Embryonic facial prominence (tissue), 1 donor: ENCODE measurements around the gene TSGA10IP.
A peak's percentile ranks its signal among the peaks of the same experiment; 100 is the strongest.

Source experiments
- DNase-seq: peaks from one replicate; pipeline ENCODE4 v3.0.0-alpha.2; 2016; ENCODE audit errors: extremely low spot score

The TSGA10IP gene

GRCh38 chr11:65917434-65918210 lies 27.7 kb upstream of the TSGA10IP start:
- no peak for DNase-seq

- no peak for DNase-seq
These were observed 26.8 kb upstream of the TSGA10IP start, which contains the start of gene C11orf68 for GRCh38 chr11:65918211-65919140. Gene C11orf68 (minus strand): TSS chr11:65919062. CDS start chr11:65919031, 31 bp downstream.

DNA sequence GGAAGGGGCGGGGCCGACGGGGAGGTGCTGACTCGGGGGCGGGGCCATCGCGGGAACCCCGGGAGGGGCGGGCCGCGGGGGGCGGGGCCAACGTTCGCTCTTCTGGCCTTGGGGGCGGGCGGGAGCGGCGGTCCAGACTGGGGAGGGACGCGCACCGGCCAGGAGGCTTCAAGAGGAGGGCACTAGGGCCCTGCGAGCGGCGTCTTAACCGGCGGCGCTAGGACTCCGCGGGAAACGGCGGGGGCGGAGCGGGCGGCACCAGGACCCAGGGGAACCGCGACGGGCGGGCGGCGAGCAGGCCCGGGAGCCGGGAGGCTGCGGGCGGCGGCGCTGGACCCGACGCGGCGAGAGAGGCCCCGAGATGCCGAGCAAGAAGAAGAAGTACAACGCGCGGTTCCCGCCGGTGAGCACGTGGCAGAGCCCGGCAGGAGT lies 26.1 kb upstream of the TSGA10IP start, which contains the start of gene DRAP1:
Gene DRAP1, plus strand, starts transcription at position 286 of the 432 bp plus-strand sequence. Its CDS starts 76 bp downstream, at position 362.
- DNase-seq: peak; percentile 99

DNA sequence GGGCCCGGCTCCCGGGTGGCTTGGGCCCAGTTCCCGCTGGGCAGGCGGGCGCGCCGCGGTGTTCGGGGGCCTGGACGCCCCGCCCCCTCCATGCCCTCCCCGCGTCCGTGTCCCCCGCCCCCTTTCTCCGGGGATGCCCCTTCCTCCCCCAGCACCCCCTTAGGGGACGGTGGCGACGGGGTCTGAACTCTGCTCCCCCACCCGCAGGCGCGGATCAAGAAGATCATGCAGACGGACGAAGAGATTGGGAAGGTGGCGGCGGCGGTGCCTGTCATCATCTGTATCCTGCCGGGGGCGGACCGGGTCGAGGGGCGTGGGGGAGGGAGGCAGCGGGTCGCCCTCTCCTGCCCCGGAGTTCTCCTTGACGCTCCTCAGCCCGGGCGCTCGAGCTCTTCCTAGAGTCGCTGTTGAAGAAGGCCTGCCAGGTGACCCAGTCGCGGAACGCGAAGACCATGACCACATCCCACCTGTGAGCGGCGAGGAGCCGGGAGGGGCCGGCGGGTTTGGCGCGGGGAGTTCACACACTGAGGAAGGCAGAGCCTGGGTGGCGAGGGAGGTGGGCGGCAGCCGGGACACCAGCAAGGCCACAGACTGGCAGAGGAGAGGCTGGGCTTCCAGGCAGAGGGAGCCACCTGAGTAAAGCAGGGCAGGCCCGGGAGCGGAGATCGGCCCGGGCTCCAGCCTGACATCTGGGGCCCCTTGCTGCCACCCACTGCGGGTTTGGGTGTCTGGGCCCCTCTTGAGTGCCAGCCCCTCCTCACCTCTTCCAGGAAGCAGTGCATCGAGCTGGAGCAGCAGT lies 25.5 kb upstream of the TSGA10IP start:
- no peak for DNase-seq

GRCh38 chr11:65920372-65920802 lies 24.9 kb upstream of the TSGA10IP start:
- no peak for DNase-seq

DNA sequence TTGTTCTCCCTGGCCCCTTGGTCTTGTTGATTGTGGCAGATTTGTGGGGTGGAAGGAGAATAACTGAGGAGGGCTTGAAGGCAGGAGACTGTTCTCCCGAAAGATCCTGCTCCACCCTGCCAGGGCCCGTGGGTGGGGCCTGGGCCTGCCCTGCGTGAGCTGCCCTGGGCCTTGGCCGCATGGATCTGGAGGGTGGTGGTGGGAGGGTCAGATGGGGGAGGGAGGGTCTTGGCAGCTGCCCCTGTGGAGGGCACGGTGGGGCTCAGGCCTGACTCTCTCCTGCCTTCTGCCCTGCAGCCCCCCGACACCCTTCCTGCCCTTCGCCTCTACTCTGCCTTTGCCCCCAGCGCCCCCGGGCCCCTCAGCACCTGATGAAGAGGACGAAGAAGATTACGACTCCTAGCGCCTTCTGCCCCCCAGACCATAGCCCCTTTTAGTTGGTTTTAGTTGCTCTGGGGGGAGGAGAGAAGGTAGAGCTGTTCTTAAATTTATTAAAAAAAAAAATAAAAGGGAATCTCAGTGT lies 24.2 kb upstream of the TSGA10IP start:
- no peak for DNase-seq

GRCh38 chr11:65921876-65922275 lies 23.4 kb upstream of the TSGA10IP start:
- DNase-seq: no peak

GRCh38 chr11:65922565-65922964 lies 22.7 kb upstream of the TSGA10IP start:
- no peak for DNase-seq

- no peak for DNase-seq
These were observed 19.9 kb upstream of the TSGA10IP start for GRCh38 chr11:65925397-65925796.

GRCh38 chr11:65927904-65928397 lies 17.3 kb upstream of the TSGA10IP start:
- DNase-seq: no peak

- no peak for DNase-seq
These were observed 16.6 kb upstream of the TSGA10IP start for GRCh38 chr11:65928667-65929066.

GRCh38 chr11:65931773-65932557 lies 13.3 kb upstream of the TSGA10IP start:
- no peak for DNase-seq

DNA sequence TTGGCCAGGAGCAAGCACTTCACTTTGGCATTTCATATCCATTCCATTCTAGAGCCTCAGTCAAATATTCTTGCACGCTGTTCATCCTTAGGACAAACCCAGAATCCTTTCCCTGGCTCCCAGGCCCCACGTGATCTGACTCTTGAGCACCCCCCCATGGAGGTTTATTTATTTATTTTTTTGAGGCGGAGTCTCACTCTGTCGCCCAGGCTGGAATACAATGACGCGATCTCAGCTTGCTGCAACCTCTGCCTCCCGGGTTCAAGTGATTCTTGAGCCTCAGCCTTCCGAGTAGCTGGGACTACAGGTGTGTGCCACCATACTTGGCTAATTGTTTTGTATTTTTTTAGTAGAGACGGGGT lies 12.7 kb upstream of the TSGA10IP start:
- no peak for DNase-seq

- no peak for DNase-seq
These were observed 11.3 kb upstream of the TSGA10IP start for GRCh38 chr11:65934014-65934413.

- no peak for DNase-seq
These were observed 7.5 kb upstream of the TSGA10IP start for GRCh38 chr11:65937766-65938165.

- no peak for DNase-seq
These were observed 3.5 kb upstream of the TSGA10IP start for GRCh38 chr11:65941720-65942310.

DNA sequence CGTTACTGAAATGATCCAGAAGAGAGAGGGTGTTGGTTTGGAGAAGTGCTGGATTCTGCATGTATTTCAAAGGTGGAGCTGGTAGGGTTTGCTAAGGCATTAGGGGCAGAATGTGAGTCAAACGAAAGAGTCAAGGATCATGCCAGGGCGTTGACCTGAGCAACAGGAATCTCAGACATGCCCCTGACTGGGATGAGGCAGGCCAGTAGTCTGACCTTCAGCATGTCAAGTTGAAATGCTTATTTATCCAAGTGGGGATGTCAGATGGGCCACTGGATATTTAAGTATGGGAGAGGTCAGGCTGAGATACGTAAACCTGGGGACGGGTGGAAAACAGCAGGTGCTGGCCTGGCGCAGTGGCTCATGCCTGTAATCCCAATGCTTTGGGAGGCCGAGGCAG lies 2.7 kb upstream of the TSGA10IP start:
- DNase-seq: no peak

GRCh38 chr11:65944191-65944590 lies 1.1 kb upstream of the TSGA10IP start:
- no peak for DNase-seq

- DNase-seq: no peak
These were observed 513 bp upstream of the TSGA10IP start for GRCh38 chr11:65944767-65945166.

GRCh38 chr11:65945941-65946558 lies 770 bp downstream of the TSGA10IP start:
- DNase-seq: no peak
